ENCODE results near the gene TMEM86A. TPM values are rescaled to one million over a fixed set of nuclear protein-coding genes. Genes with fewer than 3 reads are reported as not detected.
A peak's percentile ranks its signal among the peaks of the same experiment; 100 is the strongest.
"Not testable (repeated sequence)": the region's sequence is repeated elsewhere in the genome, so short reads cannot be mapped to it uniquely, and the experiment has no call there.

Gene TMEM86A
- total RNA-seq, 2 experiments from 2014 or later = 0.11 to 0.34 TPM

DNA sequence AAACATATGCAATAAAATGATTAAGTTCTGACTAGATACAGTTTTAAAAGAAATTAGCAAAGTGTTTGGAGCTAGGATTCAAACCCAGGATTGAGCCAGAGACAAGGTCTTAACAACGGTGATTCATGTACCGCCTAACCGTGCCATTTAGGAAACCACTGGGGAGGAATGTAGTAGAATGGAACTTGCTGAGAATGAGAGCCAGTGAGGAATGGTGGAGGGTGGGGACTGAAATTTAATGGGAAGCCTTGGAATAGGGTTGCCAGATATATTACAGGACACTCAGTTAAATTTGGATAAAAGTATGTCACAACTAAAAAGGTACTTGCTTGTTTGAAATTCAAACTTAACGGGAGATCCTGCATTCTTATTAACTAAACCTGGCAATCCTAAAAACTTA is 30.4 kb upstream of the TMEM86A start:
- TF ChIP-seq, protein P1, sequence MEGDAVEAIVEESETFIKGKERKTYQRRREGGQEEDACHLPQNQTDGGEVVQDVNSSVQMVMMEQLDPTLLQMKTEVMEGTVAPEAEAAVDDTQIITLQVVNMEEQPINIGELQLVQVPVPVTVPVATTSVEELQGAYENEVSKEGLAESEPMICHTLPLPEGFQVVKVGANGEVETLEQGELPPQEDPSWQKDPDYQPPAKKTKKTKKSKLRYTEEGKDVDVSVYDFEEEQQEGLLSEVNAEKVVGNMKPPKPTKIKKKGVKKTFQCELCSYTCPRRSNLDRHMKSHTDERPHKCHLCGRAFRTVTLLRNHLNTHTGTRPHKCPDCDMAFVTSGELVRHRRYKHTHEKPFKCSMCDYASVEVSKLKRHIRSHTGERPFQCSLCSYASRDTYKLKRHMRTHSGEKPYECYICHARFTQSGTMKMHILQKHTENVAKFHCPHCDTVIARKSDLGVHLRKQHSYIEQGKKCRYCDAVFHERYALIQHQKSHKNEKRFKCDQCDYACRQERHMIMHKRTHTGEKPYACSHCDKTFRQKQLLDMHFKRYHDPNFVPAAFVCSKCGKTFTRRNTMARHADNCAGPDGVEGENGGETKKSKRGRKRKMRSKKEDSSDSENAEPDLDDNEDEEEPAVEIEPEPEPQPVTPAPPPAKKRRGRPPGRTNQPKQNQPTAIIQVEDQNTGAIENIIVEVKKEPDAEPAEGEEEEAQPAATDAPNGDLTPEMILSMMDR (IDR thresholded peaks at IDR 0.05) = no peak
- ATAC-seq (no peak), DNase-seq (no peak)
- H3K4me1 Mint-ChIP-seq (ENCODE audit: low read depth) = peaks cover 45% of the 10 kb centered on the region
- H3K27ac Mint-ChIP-seq = no peak overlapping the region
- ChIA-PET CTCF (interaction anchor here (1.1 to 1.3 kb wide), 2 partner anchors 16 to 54 kb away, joined by 4 to 5 read pairs; no protein-coding TSS in a partner anchor), POLR2A (no interaction called here)
- intact Hi-C loops (cut with micrococcal nuclease) = no loop called here
- no peaks in the 10 kb centered on the region for H3K9me3 Mint-ChIP-seq
- no peaks in the 10 kb centered on the region for H3K36me3 Mint-ChIP-seq (ENCODE audit: low read depth)
- H3K4me3 Mint-ChIP-seq = no peak overlapping the region
- H3K27me3 Mint-ChIP-seq = no peaks in the 10 kb centered on the region

DNA sequence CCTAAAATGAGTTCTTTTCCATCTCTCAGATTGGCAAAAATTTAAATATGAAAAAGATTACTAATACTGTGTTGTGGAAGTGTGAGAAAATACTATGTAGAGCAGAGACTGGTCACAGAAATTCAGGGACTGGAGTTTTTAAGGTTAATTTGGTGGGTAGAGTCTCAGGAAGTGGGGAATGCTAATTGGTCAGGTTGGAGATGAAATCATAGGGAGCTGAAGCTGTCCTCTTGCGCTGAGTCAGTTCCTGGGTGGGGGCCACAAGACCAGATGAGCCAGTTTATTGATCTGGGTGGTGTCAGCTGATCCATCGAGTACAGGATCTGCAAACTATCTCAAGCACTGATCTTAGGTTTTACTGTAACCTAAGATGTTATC is 29.4 kb upstream of the TMEM86A start:
- Mint-ChIP-seq H3K27ac (peak overlapping the region; percentile 73), H3K9me3 (no peaks in the 10 kb centered on the region), H3K4me3 (no peak overlapping the region), H3K4me1 (ENCODE audit: low read depth) (peaks cover 52% of the 10 kb centered on the region), H3K27me3 (no peaks in the 10 kb centered on the region), H3K36me3 (ENCODE audit: low read depth) (no peaks in the 10 kb centered on the region)
- ChIA-PET CTCF (interaction anchor here (1.0 to 1.4 kb wide), 3 partner anchors 18 to 554 kb away, joined by 3 to 4 read pairs (median 3); no protein-coding TSS in a partner anchor), POLR2A (interaction anchor here (0.6 kb wide), 1 partner anchor 1371 kb away, joined by 3 read pairs; no protein-coding TSS in a partner anchor)
- intact Hi-C loops (cut with micrococcal nuclease) = no loop called here
- ATAC-seq = peak; percentile 26
- peak; percentile 44 for DNase-seq
- TF ChIP-seq, protein P1 (IDR thresholded peaks at IDR 0.05) = no peak

DNA sequence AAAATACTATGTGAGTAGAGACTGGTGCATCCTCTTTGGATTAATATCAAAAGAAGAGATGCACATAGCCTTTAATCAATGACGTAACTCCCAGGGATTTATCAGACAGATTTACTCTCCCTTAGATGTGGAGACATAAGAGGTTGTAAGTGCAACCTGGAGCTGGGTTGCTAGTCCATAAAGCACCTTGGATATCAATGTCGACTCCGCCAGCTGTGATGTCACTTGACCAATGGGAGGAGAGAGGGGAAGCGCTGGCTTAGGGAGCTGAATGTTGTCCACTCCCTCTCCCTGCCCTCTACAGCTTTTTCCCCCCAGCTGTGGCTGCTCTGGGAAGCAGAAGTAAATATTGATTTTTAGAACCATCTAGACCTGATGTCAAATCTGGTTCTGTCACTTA is 28.9 kb upstream of the TMEM86A start:
- Mint-ChIP-seq H3K27me3 (no peaks in the 10 kb centered on the region), H3K27ac (peak overlapping the region; percentile 73), H3K4me1 (ENCODE audit: low read depth) (peaks cover 52% of the 10 kb centered on the region), H3K4me3 (no peak overlapping the region), H3K36me3 (ENCODE audit: low read depth) (no peaks in the 10 kb centered on the region), H3K9me3 (no peaks in the 10 kb centered on the region)
- TF ChIP-seq, protein P1 (IDR thresholded peaks at IDR 0.05) = no peak
- DNase-seq = no peak
- ATAC-seq = no peak
- ChIA-PET POLR2A (interaction anchor here (0.6 kb wide), 1 partner anchor 1371 kb away, joined by 3 read pairs; no protein-coding TSS in a partner anchor), CTCF (interaction anchor here (0.7 to 1.4 kb wide), 3 partner anchors 9 to 554 kb away, joined by 3 to 4 read pairs (median 3); no protein-coding TSS in a partner anchor)
- intact Hi-C loops (cut with micrococcal nuclease) = no loop called here

DNA sequence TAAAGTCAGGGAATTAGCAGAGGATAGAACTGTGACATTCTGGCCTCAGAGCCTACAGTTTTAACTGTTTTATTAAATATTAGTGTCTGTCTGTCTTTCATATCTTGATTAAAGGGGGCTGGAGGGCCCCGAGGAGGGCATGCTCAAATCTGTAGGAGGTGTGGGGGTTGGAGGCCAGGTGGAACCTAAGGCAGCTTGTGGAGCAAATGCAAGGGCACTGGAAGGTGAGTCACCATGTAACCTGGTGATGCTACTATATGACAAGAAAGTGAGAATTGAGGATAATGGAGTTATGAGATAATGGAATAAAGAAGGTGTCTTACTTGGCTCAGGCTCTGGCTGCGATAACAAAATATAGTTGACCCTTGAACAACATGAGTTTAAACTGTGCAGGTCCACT is 27.3 kb upstream of the TMEM86A start:
- TF ChIP-seq, protein P1 (IDR thresholded peaks at IDR 0.05) = no peak
- POLR2A ChIA-PET = interaction anchor here (1.4 kb wide), 1 partner anchor 38 kb away, joined by 3 read pairs; no protein-coding TSS in a partner anchor
- H3K27me3 Mint-ChIP-seq = no peaks in the 10 kb centered on the region
- H3K36me3 Mint-ChIP-seq (ENCODE audit: low read depth) = no peaks in the 10 kb centered on the region
- ATAC-seq (peak; percentile 39), DNase-seq (peak; percentile 55)
- H3K4me1 Mint-ChIP-seq (ENCODE audit: low read depth) = peaks cover 45% of the 10 kb centered on the region
- peak overlapping the region; percentile 63 for H3K27ac Mint-ChIP-seq
- no peak overlapping the region for H3K4me3 Mint-ChIP-seq
- intact Hi-C loops (cut with micrococcal nuclease) = no loop called here
- H3K9me3 Mint-ChIP-seq = no peaks in the 10 kb centered on the region
- CTCF ChIA-PET = interaction anchor here (1.1 kb wide), 1 partner anchor 19 kb away, joined by 4 read pairs; no protein-coding TSS in a partner anchor

DNA sequence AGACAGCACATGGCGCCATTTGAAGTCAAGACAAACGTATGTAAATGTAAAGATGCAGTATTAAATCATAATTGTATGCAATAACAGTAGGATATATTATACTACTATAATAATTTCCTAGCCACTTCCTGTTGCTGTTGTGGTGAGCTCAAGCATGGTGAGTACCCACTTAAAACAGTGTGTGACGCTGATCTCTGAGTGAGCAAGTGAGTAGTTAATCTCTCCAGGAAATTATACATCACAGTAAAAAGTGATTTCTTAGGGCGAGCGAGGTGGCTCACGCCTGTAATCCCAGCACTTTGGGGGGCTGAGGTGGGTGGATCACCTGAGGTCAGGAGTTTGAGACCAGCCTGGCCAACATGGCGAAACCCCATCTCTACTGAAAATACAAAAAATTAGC is 26.4 kb upstream of the TMEM86A start:
- ChIA-PET CTCF (interaction anchor here (0.7 to 1.3 kb wide), 5 partner anchors 20 to 92 kb away, joined by 3 to 4 read pairs (median 3); no protein-coding TSS in a partner anchor), POLR2A (interaction anchor here (0.7 to 1.5 kb wide), 3 partner anchors 36 to 277 kb away, joined by 3 read pairs; partner anchors contain the start of gene LDHA)
- peak overlapping the region; percentile 44 for H3K4me3 Mint-ChIP-seq
- H3K9me3 Mint-ChIP-seq; H3K36me3 Mint-ChIP-seq (ENCODE audit: low read depth); H3K27me3 Mint-ChIP-seq; intact Hi-C loops (cut with micrococcal nuclease): not testable (repeated sequence)
- peaks cover 45% of the 10 kb centered on the region for H3K4me1 Mint-ChIP-seq (ENCODE audit: low read depth)
- H3K27ac Mint-ChIP-seq = peak overlapping the region; percentile 91
- peak; percentile 82 for ATAC-seq
- DNase-seq = peak; percentile 72

Measured in activated CD8-positive, alpha-beta T cell treated with anti-CD3 and anti-CD28 coated beads for 36 hours (primary cell).